Lower lobe of right lung (tissue), 2 donors: ENCODE results near the gene TPM1. TPM values are rescaled to one million over a fixed set of nuclear protein-coding genes. Genes with fewer than 3 reads are reported as not detected.

Experiments
- ATAC-seq, 2 donors: fragments of 200-7000 bp; cut with Tn5 transposase; one replicate each; pipeline ENCODE4 v1.9.1; 2020 to 2022; ENCODE audit warnings: mild to moderate bottlenecking in 2 of 2, moderate library complexity in 2 of 2
- DNase-seq: peaks from one replicate; pipeline ENCODE4 v3.0.0-alpha.2; 2020
- H3K27ac ChIP-seq: fragments of 200-600 bp; one replicate; pipeline ENCODE4 v1.8.0; 2022
- H3K27me3 ChIP-seq: fragments of 200-600 bp; one replicate; pipeline ENCODE4 v1.8.0; 2022; ENCODE audit warnings: low read depth
- H3K36me3 ChIP-seq: fragments of 200-600 bp; one replicate; pipeline ENCODE4 v1.8.0; 2022; ENCODE audit warnings: mild to moderate bottlenecking
- H3K4me1 ChIP-seq: fragments of 200-600 bp; one replicate; pipeline ENCODE4 v1.8.0; 2022
- H3K4me3 ChIP-seq: fragments of 200-600 bp; one replicate; pipeline ENCODE4 v1.8.0; 2022; ENCODE audit warnings: mild to moderate bottlenecking
- H3K9me3 ChIP-seq: fragments of 200-600 bp; one replicate; pipeline ENCODE4 v1.8.0; 2022
- intact Hi-C: fragments of 100-400 bp; cut with DNase I; formaldehyde crosslinking; loops from one replicate; pipeline ENCODE4 v1.11.0; 2022
- total RNA-seq: library from RNA; stranded (reverse); fragmentation: NEBNext Ultra II Directional; extraction: Animal tissue kit (Norgen Biotek cat#: 25700); gene quantifications from one replicate; pipeline ENCODE4 v1.2.1, GENCODE V29; 2021
- TF ChIP-seq, protein P1 (sequence below): fragments of 200-600 bp; IDR thresholded peaks from one replicate; pipeline ENCODE4 v1.8.0; 2022; ENCODE audit warnings: antibody characterized with exemption, mild to moderate bottlenecking
- donor health status: DM: no; HTN: yes; CAD: no; lungs with severe emphysema.

Gene TPM1
- total RNA-seq, 1 donor from 2014 or later: 137 TPM

DNA sequence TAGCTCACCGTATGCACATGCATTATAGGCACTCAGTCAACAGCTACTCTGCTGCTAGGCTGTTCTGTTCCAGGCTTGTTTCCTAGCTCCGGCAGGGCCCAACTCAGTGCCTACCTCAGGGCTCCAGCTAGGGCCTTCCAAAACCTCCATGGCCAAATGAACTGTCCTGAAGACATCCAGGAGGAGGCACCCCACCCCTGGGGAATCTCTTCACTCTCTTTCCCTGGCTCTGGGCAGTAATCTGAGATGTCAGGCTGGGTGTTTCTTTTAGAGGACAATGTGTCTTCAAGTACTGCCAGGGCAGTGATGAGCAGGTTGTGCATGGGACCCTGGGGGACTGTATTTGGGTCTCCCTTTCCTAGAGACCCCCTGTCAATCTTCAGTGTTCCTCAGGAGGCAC, 38.3 kb upstream of the TPM1 start:
- no peaks in the 10 kb centered on the region for H3K9me3 ChIP-seq
- ATAC-seq: no peak
- no peaks in the 10 kb centered on the region for H3K36me3 ChIP-seq
- no peaks in the 10 kb centered on the region for H3K4me1 ChIP-seq
- H3K27me3 ChIP-seq: no peaks in the 10 kb centered on the region
- no peak overlapping the region for H3K4me3 ChIP-seq
- no peak for DNase-seq
- intact Hi-C loops: no loop called here
- TF ChIP-seq, protein P1, sequence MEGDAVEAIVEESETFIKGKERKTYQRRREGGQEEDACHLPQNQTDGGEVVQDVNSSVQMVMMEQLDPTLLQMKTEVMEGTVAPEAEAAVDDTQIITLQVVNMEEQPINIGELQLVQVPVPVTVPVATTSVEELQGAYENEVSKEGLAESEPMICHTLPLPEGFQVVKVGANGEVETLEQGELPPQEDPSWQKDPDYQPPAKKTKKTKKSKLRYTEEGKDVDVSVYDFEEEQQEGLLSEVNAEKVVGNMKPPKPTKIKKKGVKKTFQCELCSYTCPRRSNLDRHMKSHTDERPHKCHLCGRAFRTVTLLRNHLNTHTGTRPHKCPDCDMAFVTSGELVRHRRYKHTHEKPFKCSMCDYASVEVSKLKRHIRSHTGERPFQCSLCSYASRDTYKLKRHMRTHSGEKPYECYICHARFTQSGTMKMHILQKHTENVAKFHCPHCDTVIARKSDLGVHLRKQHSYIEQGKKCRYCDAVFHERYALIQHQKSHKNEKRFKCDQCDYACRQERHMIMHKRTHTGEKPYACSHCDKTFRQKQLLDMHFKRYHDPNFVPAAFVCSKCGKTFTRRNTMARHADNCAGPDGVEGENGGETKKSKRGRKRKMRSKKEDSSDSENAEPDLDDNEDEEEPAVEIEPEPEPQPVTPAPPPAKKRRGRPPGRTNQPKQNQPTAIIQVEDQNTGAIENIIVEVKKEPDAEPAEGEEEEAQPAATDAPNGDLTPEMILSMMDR: no peak
- no peak overlapping the region for H3K27ac ChIP-seq

DNA sequence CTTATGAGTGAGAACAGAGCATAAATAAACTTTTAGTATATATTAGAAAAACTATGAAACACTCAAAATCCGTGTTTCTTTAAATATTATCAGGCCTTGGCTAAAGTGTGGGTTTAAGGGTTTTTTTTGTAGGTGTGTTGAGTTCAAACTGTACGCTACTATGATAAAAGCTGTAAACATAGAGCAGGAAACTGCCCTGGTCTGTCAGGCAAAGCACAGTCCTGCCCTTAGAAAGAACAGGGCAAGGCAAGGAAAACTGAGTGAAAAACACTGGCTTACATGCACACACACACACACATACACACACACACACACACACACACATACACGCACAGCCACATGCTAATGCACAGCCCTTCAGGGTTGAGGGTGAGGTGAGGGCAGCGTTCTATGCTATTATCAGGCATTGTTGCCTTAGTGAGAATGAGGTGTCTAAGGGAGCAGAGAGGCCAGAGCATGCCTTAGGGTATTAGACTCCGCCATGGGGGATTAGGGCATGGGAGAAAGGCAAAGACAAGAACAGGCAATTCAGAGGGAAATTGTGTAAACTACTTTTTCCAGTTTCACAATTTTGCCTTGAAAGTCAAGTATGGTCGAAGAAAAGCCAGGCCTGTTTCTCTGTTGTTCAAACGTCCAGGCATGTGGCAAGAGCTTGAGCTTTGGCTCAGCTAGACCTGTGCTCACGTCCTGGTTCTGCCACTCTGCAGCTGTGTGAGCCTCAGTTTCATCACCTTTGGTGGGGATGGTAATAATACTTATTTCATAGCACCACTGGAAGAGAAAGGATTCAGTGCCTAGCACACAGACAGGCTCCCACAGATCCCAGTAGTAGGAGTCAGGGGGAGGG, 36.3 kb upstream of the TPM1 start:
- ATAC-seq: no peak
- intact Hi-C loops: no loop called here
- TF ChIP-seq, protein P1: no peak
- Histone ChIP-seq H3K4me3 (no peak overlapping the region), H3K27ac (no peak overlapping the region), H3K9me3 (no peaks in the 10 kb centered on the region), H3K4me1 (no peaks in the 10 kb centered on the region), H3K27me3 (no peaks in the 10 kb centered on the region), H3K36me3 (no peaks in the 10 kb centered on the region)
- no peak for DNase-seq

DNA sequence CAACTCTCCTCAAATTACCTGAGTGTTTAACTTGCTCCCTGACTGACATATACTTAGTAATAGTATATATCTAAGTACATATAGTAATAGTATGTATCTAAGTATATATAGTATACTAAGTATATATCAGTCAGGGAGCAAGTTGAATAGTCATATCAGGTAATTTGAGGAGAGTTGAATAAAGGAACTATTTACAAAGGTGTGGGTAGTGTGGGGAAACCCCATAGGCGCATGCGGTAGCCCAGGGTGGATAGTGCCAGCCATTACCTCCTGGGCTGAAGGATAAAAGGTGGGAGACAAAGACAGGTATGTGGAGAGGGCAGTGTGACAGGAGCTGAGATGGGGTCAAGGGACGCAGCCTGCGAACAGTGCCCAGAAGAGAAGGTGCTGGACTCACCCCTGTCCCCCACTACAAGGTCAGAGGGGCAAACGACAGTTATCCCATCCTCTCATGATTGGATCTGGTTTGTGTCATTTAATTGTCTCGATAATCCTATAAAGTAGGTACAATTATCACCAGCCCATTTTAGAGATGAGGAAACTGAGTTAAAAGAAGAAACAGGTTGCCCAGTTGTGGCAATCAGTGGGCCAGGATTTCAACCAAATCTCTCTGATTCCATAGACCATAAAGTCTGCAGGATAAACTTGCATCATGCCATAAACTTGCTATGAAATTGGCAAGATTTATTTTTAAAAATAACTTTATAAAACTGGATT, 34.1 kb upstream of the TPM1 start:
- Histone ChIP-seq H3K4me1 (no peaks in the 10 kb centered on the region), H3K27me3 (no peaks in the 10 kb centered on the region), H3K27ac (no peak overlapping the region), H3K36me3 (no peaks in the 10 kb centered on the region), H3K9me3 (no peaks in the 10 kb centered on the region), H3K4me3 (no peak overlapping the region)
- intact Hi-C loops: no loop called here
- no peak for DNase-seq
- TF ChIP-seq, protein P1: no peak
- no peak for ATAC-seq

DNA sequence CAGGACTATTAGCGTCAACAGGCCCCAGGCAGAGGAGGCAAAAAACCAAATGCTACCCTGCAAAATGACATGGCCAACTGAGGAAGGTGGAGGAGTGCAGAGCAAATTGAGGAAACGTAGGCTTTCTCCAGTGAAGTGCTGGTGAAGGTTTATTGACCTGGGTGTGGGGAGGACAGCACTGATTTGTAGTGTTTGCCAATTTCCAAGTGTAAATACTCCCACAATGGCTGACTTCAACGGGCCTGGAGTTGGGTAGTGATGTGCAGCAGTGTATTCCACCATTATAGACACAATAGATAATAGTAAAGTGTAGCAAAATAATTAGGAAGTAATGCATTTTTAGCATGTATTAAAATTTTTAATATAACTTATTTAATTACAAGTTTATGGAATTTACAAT, 32.2 kb upstream of the TPM1 start:
- no peak overlapping the region for H3K27ac ChIP-seq
- H3K4me3 ChIP-seq: no peak overlapping the region
- peaks cover 6% of the 10 kb centered on the region for H3K4me1 ChIP-seq
- H3K9me3 ChIP-seq: no peaks in the 10 kb centered on the region
- no peak for ATAC-seq
- H3K27me3 ChIP-seq: no peaks in the 10 kb centered on the region
- DNase-seq: no peak
- no peaks in the 10 kb centered on the region for H3K36me3 ChIP-seq
- TF ChIP-seq, protein P1: no peak
- intact Hi-C loops: no loop called here

DNA sequence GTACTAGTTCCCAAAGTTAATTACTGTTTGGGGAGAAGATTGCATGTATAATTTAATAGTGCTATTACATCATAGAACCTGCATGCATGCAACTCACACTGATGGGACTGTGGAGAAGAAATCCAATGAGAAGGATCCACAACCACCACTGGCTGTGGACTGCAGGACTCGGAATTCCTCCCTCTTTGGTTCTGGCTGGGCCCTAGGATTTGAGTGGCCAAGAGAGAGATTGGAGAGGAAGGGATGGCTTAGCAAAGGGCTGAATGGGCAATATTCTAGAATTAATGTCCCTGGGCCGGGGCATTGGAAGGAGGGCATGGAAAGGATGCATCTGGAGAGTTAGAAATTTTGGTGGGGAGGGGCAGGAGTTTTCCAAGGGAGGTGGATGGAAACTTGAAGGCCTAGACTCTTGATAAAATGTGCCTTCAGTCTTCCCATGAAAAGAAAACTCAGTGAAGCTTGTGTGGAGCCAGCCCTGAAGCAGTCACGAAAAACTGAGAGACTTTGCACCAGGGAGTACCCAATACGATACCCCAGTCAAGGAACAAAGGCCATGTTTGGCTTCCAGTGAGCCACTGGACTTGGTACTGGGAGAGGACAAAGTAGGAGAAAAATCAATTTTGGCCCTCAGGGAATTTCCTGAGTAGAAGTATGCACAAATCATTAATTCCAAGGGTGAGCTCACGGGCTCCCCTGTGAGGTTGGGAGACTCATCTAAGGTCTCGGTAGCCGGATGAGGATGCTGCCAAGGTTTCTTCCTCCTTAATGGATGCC, 31.4 kb upstream of the TPM1 start:
- intact Hi-C loops: no loop called here
- peaks cover 12% of the 10 kb centered on the region for H3K4me1 ChIP-seq
- H3K27me3 ChIP-seq: no peaks in the 10 kb centered on the region
- H3K36me3 ChIP-seq: no peaks in the 10 kb centered on the region
- no peak for ATAC-seq
- no peak overlapping the region for H3K4me3 ChIP-seq
- H3K9me3 ChIP-seq: no peaks in the 10 kb centered on the region
- H3K27ac ChIP-seq: no peak overlapping the region
- DNase-seq: no peak
- TF ChIP-seq, protein P1: no peak
